GM21381 (cell line): ENCODE data around the gene PPP2R2C.

Experiments used
- ATAC-seq: cut with Tn5 transposase; IDR thresholded peaks from one replicate; pipeline ENCODE4 v1.9.1; 2021; ENCODE audit warnings: mild to moderate bottlenecking, moderate library complexity; ENCODE audit not compliant: unreplicated experiment

Gene PPP2R2C

GRCh38 chr4:6313216-6313615, 159.2 kb downstream of the PPP2R2C start:
- ATAC-seq: no peak

- ATAC-seq: no peak
These were observed 162.6 kb downstream of the PPP2R2C start for GRCh38 chr4:6309777-6310176.

- no peak for ATAC-seq
These were observed 163.3 kb downstream of the PPP2R2C start for GRCh38 chr4:6308899-6309643.

GRCh38 chr4:6307891-6308290, 164.5 kb downstream of the PPP2R2C start:
- no peak for ATAC-seq

DNA sequence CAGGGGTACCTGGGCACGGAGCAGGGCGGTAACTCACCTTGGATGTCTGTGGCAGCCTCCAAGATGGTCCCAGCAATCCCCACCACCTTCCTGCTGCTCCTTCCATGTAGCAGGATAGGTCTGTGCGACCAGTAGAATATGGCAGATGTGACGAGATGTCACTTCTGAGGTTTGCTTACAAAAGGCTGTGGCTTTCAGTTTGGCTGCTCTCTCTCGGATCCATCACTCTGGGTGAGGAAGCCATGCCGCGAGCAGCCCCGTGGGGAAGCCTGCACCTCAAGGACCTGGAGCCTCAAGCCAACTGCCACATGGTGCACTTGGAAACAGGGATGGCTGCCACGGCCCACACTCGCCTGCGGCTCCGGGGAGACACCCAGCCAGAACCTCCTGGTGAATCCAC, 165.2 kb downstream of the PPP2R2C start:
- no peak for ATAC-seq

DNA sequence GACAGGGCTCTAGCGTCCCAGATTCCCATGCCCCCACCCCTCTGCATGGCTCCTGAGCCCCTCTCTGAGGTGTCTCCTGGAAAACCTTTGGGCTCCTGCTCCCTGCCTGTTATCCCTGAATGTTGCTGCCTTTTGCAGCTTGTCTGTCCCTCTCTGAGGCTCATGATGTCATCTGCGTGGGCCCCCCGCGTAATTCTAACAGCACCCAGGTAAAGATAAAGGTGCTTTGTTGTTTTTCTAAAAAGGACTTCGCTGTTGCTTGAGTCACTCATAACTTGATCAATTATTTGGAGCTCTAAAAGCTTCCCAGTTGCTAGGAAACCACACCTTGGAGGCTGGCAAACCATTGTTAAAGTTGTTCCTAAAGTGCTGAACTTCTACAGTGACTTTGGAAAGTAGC, 166.1 kb downstream of the PPP2R2C start:
- no peak for ATAC-seq

- no peak for ATAC-seq
These were observed 168.5 kb downstream of the PPP2R2C start for GRCh38 chr4:6303943-6304342.

GRCh38 chr4:6302869-6303268, 169.5 kb downstream of the PPP2R2C start:
- ATAC-seq: no peak

- ATAC-seq: no peak
These were observed 170.5 kb downstream of the PPP2R2C start for GRCh38 chr4:6301732-6302442.

DNA sequence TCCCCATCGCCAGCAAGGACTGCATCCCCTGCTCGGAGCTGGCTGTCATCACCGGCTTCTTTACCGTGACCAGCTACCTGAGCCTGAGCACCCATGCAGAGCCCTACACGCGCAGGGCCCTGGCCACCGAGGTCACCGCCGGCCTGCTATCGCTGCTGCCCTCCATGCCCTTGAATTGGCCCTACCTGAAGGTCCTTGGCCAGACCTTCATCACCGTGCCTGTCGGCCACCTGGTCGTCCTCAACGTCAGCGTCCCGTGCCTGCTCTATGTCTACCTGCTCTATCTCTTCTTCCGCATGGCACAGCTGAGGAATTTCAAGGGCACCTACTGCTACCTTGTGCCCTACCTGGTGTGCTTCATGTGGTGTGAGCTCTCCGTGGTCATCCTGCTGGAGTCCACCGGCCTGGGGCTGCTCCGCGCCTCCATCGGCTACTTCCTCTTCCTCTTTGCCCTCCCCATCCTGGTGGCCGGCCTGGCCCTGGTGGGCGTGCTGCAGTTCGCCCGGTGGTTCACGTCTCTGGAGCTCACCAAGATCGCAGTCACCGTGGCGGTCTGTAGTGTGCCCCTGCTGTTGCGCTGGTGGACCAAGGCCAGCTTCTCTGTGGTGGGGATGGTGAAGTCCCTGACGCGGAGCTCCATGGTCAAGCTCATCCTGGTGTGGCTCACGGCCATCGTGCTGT, 171.2 kb downstream of the PPP2R2C start:
- ATAC-seq: no peak

DNA sequence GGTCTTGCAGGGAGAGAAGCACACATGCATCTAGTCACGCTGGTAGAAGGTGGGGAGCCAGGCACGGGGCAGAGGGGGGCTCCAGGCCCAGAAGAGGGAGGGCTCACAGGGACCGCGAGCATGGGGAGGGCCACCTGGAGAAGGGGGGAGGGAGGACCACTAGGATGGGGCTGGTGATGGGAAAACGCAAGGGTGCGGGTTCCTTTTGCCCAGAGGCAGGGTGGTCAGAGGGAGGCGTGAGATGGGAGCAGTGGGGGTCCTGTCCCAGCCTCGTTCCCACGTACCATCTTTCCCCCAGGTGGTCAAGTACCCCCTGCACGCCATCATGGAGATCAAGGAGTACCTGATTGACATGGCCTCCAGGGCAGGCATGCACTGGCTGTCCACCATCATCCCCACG, 172.1 kb downstream of the PPP2R2C start:
- no peak for ATAC-seq

GRCh38 chr4:6299875-6300274, 172.5 kb downstream of the PPP2R2C start:
- no peak for ATAC-seq

- ATAC-seq: no peak
These were observed 173.6 kb downstream of the PPP2R2C start for GRCh38 chr4:6298852-6299251.

- no peak for ATAC-seq
These were observed 174.4 kb downstream of the PPP2R2C start for GRCh38 chr4:6298035-6298434.

- no peak for ATAC-seq
These were observed 175.1 kb downstream of the PPP2R2C start for GRCh38 chr4:6297266-6297815.

DNA sequence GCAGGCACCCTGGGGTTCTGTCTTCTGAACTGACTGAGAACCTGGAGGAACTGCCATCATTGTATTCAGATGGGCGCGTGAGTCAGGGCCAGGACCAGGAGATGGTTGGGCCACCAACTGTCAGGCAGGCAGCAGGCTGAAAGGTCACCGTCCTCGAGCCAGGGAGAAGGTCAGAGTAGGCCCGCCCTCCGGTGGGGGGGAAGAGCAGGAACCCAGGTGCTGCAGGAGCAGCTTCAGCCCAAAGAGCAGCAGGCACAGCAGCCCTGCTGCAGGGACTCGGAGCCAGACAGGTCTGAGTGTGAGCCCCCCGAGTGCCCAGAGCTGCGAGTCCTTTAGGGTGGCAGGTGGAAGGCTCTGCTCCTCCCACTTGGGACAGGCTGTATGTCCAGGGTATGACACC, 176.4 kb downstream of the PPP2R2C start:
- no peak for ATAC-seq

- ATAC-seq: no peak
These were observed 176.9 kb downstream of the PPP2R2C start for GRCh38 chr4:6295495-6295894.

DNA sequence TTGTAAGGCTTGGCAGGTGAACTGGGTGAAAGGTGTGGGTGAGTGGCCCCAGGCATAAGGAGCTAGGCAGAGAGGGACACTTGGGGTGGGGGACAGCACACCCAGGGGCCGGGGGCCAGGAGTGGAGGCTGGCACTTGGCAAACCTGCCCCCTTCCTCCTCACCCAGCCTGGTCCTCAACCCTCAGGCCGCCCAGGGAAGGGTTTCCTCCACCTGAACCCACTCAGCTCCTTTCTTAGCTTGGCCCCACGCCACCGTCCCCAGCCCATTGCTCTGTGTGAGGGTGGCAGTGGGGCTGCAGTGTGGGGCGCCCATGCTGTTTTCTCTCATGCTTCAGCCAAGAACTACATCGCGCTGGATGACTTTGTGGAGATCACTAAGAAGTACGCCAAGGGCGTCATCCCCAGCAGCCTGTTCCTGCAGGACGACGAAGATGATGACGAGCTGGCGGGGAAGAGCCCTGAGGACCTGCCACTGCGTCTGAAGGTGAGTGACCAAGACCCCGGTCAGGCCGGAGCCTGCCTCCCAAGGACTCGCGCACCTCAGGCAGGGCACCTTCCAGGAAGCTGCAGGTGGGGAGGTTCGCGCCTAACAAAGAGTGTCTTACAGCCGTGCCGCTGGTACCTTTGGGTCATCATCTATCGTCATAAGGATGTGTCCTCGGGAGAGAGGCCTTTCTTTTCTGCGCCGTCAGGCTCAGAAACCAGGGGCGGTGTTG, 177.6 kb downstream of the PPP2R2C start:
- ATAC-seq: no peak

DNA sequence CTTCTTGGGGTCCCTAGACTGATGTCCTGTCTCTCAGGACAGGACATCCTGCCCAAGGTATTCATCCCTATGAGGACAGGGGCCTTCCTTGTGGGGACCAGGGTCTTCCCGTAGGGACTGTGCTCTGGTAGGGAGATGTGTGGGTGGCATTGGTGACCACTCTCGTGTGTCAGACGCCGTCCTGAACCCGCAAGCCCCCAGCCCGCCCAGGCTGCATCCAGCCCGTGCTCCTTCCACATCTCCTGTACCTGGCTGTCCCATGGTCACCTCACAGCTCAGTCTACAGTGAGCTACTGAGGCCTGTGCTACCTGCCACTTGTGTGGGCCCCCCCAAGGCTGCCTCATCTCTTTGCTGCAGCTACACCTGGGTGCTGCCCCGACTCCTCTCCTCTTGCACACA, 178.8 kb downstream of the PPP2R2C start:
- ATAC-seq: no peak

DNA sequence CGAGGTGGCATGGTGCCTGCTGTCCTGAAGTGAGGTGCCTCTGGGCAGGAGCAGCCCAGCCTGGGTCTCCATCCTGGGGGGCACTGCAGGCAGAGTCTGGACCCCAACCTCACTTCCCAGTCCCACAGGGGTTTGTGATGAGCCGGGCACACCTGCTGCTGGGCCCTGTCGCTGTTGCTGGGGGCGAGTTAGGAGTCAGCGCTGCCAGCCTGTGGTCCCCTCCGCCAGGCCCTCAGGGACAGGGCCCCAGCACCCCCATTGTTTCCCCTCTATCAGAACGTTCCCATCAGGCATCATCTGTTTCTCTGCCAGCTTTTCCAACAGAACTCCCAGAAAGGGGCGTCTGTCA, 179.3 kb downstream of the PPP2R2C start:
- ATAC-seq: no peak
